Measurements from ENCODE around the gene MAGI2. TPM values are rescaled to one million over a fixed set of nuclear protein-coding genes. Genes with fewer than 3 reads are reported as not detected.

MAGI2 gene
- total and polyA plus RNA-seq, 2 donors from 2014 or later: 4.4 to 9.0 TPM

DNA sequence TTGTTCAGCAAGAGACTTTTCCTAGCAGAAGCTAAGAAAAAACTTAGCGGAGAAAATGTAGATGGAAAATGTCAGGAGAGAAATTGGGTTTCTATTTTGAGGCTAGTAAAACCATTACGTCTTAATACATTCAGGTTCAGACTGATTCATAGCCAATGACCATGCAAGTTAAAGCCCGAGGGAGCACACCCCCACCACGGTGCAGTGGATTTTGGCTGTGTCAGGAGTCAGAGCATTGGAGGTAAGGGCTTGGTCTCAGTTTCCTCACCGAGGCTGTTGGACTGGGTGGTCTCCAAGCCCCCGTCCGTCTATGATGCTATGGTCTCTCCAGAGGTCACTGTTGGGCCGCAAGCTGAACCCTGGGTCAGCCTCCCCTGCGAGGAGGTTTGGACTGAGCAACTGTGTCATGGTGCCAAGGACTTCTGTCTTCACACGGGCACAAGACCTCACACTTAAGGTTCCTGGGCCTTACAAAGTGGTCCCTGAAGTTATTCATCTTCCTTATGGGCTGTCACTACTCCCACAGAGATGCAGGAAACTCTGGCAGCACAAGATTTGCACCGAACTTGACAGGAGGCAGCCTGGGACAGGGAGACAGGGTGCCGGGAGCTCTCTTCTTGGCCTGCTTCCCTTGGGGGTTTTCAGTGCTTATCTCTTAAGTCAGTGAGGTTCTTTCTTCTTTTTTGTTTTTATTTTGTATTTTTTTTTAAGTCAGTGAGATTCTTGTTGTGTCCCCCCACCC is 1468.1 kb downstream of the MAGI2 start:
- intact Hi-C loops (cut with DNase I): no loop called here
- FAIRE-seq: no peak
- H3K27ac ChIP-seq (ENCODE audit: low read depth in 2 of 2, low read length in 2 of 2): peak overlapping the region in 1 of 2 donors; percentile 72

DNA sequence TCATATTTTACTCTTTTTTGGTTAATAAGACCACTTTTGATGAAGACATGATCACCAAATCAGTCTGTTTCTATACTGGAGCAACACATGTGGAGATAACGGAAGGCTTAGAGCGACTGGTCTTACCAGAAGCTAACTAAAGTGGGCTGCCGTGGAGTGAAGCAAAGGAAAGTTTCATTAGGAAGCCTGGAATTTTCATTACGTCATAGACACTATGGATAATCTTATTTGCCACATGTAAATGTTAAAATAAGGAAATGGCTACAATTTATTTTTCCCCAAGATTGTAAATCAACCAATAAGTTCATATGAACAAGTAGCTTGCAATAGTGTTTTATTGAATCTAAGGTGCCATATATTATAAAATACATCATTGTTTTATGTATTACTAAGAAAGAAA is 1469.5 kb downstream of the MAGI2 start:
- Histone ChIP-seq H3K4me3 (ENCODE audit: low read length in 3 of 3) (no peak overlapping the region), H3K27me3 (ENCODE audit: control insufficient read depth, insufficient read depth, low read length) (no peaks in the 10 kb centered on the region), H3K9ac (ENCODE audit: low read length in 3 of 3) (no peak overlapping the region), H3K9me3 (ENCODE audit: control insufficient read depth in 2 of 3, insufficient read depth in 1 of 3, low read length in 3 of 3) (no peaks in the 10 kb centered on the region), H3K36me3 (ENCODE audit: control insufficient read depth in 2 of 3, insufficient read depth in 3 of 3, low read length in 3 of 3) (no peaks in the 10 kb centered on the region), H3K4me1 (ENCODE audit: control insufficient read depth in 2 of 3, insufficient read depth in 2 of 3, low read depth in 1 of 3, low read length in 3 of 3) (no peaks in the 10 kb centered on the region), H3K27ac (ENCODE audit: low read depth in 2 of 2, low read length in 2 of 2) (no peak overlapping the region)
- DNase-seq: no peak
- no peak for FAIRE-seq
- intact Hi-C loops (cut with DNase I): no loop called here
- TF ChIP-seq, protein P1, sequence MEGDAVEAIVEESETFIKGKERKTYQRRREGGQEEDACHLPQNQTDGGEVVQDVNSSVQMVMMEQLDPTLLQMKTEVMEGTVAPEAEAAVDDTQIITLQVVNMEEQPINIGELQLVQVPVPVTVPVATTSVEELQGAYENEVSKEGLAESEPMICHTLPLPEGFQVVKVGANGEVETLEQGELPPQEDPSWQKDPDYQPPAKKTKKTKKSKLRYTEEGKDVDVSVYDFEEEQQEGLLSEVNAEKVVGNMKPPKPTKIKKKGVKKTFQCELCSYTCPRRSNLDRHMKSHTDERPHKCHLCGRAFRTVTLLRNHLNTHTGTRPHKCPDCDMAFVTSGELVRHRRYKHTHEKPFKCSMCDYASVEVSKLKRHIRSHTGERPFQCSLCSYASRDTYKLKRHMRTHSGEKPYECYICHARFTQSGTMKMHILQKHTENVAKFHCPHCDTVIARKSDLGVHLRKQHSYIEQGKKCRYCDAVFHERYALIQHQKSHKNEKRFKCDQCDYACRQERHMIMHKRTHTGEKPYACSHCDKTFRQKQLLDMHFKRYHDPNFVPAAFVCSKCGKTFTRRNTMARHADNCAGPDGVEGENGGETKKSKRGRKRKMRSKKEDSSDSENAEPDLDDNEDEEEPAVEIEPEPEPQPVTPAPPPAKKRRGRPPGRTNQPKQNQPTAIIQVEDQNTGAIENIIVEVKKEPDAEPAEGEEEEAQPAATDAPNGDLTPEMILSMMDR (IDR thresholded peaks at IDR 0.05; ENCODE audit: borderline replicate concordance, extremely low read depth, insufficient read depth): no peak

More for the DNA sequence above, 1468.1 kb downstream of the MAGI2 start:
- Histone ChIP-seq H3K4me1 (ENCODE audit: control insufficient read depth in 2 of 3, insufficient read depth in 2 of 3, low read depth in 1 of 3, low read length in 3 of 3) (no peaks in the 10 kb centered on the region), H3K9me3 (ENCODE audit: control insufficient read depth in 2 of 3, insufficient read depth in 1 of 3, low read length in 3 of 3) (no peaks in the 10 kb centered on the region), H3K27me3 (ENCODE audit: control insufficient read depth, insufficient read depth, low read length) (no peaks in the 10 kb centered on the region), H3K9ac (ENCODE audit: low read length in 3 of 3) (no peak overlapping the region), H3K36me3 (ENCODE audit: control insufficient read depth in 2 of 3, insufficient read depth in 3 of 3, low read length in 3 of 3) (no peaks in the 10 kb centered on the region), H3K4me3 (ENCODE audit: low read length in 3 of 3) (no peak overlapping the region)
- TF ChIP-seq, protein P1 (IDR thresholded peaks at IDR 0.05; ENCODE audit: borderline replicate concordance, extremely low read depth, insufficient read depth): no peak
- DNase-seq: peak in 1 of 5 donors; percentile 14

DNA sequence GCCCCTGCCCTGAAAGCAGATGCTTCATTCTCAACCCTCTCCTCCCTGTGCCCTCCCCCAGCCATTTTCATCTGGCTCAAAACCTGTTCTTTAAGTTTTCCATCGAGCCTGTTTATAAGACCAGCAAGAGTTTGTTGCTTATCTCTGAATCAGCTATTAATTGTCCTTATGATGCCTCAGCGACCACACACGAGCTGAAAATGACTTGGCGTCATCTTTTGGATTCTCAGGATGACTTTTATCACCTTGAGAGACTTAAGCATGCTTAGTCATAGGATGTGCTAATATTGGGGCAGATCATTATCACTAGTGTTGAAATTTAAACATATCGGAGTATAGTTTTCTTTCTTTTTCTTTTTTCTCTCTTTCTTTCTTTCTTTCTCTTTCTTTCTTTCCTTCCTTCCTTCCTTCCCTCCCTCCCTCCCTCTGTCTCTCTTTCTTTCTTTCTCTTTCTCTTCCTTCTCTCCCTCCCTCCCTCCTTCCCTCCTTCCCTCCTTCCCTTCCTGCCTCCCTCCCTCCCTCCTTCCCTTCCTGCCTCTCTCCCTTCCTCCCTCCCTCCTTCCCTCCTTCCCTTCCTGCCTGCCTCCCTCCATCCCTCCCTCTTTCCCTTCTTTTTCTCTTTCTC is 1470.4 kb downstream of the MAGI2 start:
- TF ChIP-seq, protein P1 (IDR thresholded peaks at IDR 0.05; ENCODE audit: borderline replicate concordance, extremely low read depth, insufficient read depth): no peak
- DNase-seq: no peak
- intact Hi-C loops (cut with DNase I): no loop called here
- no peaks in the 10 kb centered on the region for H3K9me3 ChIP-seq (ENCODE audit: control insufficient read depth in 2 of 3, insufficient read depth in 1 of 3, low read length in 3 of 3)
- no peak for FAIRE-seq
- H3K9ac ChIP-seq (ENCODE audit: low read length in 3 of 3): no peak overlapping the region
- H3K36me3 ChIP-seq (ENCODE audit: control insufficient read depth in 2 of 3, insufficient read depth in 3 of 3, low read length in 3 of 3): no peaks in the 10 kb centered on the region
- H3K4me3 ChIP-seq (ENCODE audit: low read length in 3 of 3): no peak overlapping the region
- H3K27ac ChIP-seq (ENCODE audit: low read depth in 2 of 2, low read length in 2 of 2): no peak overlapping the region
- H3K27me3 ChIP-seq (ENCODE audit: control insufficient read depth, insufficient read depth, low read length): no peaks in the 10 kb centered on the region
- H3K4me1 ChIP-seq (ENCODE audit: control insufficient read depth in 2 of 3, insufficient read depth in 2 of 3, low read depth in 1 of 3, low read length in 3 of 3): no peaks in the 10 kb centered on the region
